Caco-2 (cell line): ENCODE data around the gene PTTG1IP2. TPM values are rescaled to one million over a fixed set of nuclear protein-coding genes. Genes with fewer than 3 reads are reported as not detected.

ENCODE experiments used
- BruUV-seq: library from RNA; stranded (reverse); fragments of 400-500 nt; replicated peaks from 2 replicates; lab custom pipeline; 2021; lab: Mats Ljungman, UMichigan
- CTCF ChIA-PET: fragments of 300-600 bp; sonication (Branson Sonifier 250); formaldehyde crosslinking; loops from one replicate; lab custom pipeline; 2022; ENCODE audit warnings: antibody characterized with exemption; lab: Charles Lee
- POLR2A ChIA-PET: fragments of 300-600 bp; sonication (Branson Sonifier 250); formaldehyde crosslinking; loops from one replicate; lab custom pipeline; 2022; ENCODE audit warnings: antibody characterized with exemption; lab: Charles Lee
- DNase-seq, 2 experiments: peaks; one replicate each; pipeline versions ENCODE4 v3.0.0 to v3.0.0-alpha.2; 2020 to 2022
- H3K27me3 ChIP-seq: replicated peaks from 2 replicates; pipeline ENCODE4 v1.6.0; 2011; ENCODE audit warnings: low read length; ENCODE audit not compliant: control insufficient read depth, insufficient read depth
- H3K36me3 ChIP-seq: 2 replicates; pipeline ENCODE4 v1.5.1; 2011; ENCODE audit warnings: low read length; ENCODE audit not compliant: control insufficient read depth, insufficient read depth
- H3K4me1 ChIP-seq: fragments of 250-450 bp; sonication (Bioruptor Pico); 2 replicates; pipeline ENCODE4 v1.5.1; 2020; ENCODE audit warnings: mild to moderate bottlenecking
- H3K4me3 ChIP-seq: 2 replicates; pipeline ENCODE4 v1.5.1; 2011; ENCODE audit warnings: low read depth, mild to moderate bottlenecking, control low read depth, low read length
- H3K9me3 ChIP-seq: fragments of 250-450 bp; sonication (Bioruptor Pico); 2 replicates; pipeline ENCODE4 v1.5.1; 2020; ENCODE audit warnings: mild to moderate bottlenecking, moderate library complexity
- H3K27ac Mint-ChIP-seq: one replicate; pipeline ENCODE4 v1.8.0; 2022; ENCODE audit warnings: mixed read lengths; ENCODE audit not compliant: unreplicated experiment
- H3K27me3 Mint-ChIP-seq: one replicate; pipeline ENCODE4 v1.8.0; 2022; ENCODE audit warnings: mixed read lengths; ENCODE audit not compliant: insufficient read depth, unreplicated experiment
- H3K36me3 Mint-ChIP-seq: one replicate; pipeline ENCODE4 v1.8.0; 2022; ENCODE audit warnings: mild to moderate bottlenecking, mixed read lengths; ENCODE audit not compliant: insufficient read depth, unreplicated experiment
- H3K4me1 Mint-ChIP-seq: one replicate; pipeline ENCODE4 v1.8.0; 2022; ENCODE audit warnings: low read depth, mixed read lengths; ENCODE audit not compliant: unreplicated experiment
- H3K4me3 Mint-ChIP-seq: one replicate; pipeline ENCODE4 v1.8.0; 2022; ENCODE audit warnings: mild to moderate bottlenecking, moderate library complexity, mixed read lengths; ENCODE audit not compliant: unreplicated experiment
- H3K9me3 Mint-ChIP-seq: one replicate; pipeline ENCODE4 v1.8.0; 2022; ENCODE audit warnings: mixed read lengths; ENCODE audit not compliant: unreplicated experiment
- CTCF ChIP-seq, 2 experiments: fragments of 200-600 bp in 1 of 2; IDR thresholded peaks; 1 replicate in 1 of 2; 2 replicates in 1 of 2; pipeline versions ENCODE4 v1.5.1 to v1.8.0; 2011 to 2022; ENCODE audit warnings: antibody characterized with exemption in 1 of 2, control low read depth in 1 of 2, inconsistent platforms in 1 of 2, low read depth in 1 of 2, low read length in 1 of 2, mild to moderate bottlenecking in 1 of 2, moderate library complexity in 1 of 2; ENCODE audit not compliant: insufficient read depth in 1 of 2, severe bottlenecking in 1 of 2, unreplicated experiment in 1 of 2
- intact Hi-C: fragments of 100-400 bp; cut with micrococcal nuclease; formaldehyde crosslinking; loops from one replicate; pipeline ENCODE4 v1.10.0; 2022; ENCODE audit not compliant: unreplicated experiment
- total RNA-seq: library from RNA; stranded (reverse); gene quantifications from 2 replicates; pipeline ENCODE4 v1.2.3, GENCODE V29; 2022

The PTTG1IP2 gene
- total RNA-seq, 1 experiment from 2014 or later = not detected

GRCh38 chr7:90485734-90486316, 16.4 kb downstream of the PTTG1IP2 start:
- intact Hi-C loops = no loop called here

GRCh38 chr7:90487808-90488207, 18.4 kb downstream of the PTTG1IP2 start:
- Histone ChIP-seq H3K4me1 (no peaks in the 10 kb centered on the region), H3K4me3 (no peak overlapping the region), H3K9me3 (no peaks in the 10 kb centered on the region), H3K27me3 (no peaks in the 10 kb centered on the region), H3K36me3 (no peaks in the 10 kb centered on the region)
- no peak for TF ChIP-seq CTCF (IDR thresholded peaks at IDR 0.05; ENCODE audit: insufficient read depth in 1 of 2, low read depth in 1 of 2, low read length in 1 of 2, severe bottlenecking in 1 of 2, unreplicated experiment in 1 of 2)
- Mint-ChIP-seq H3K9me3 (no peaks in the 10 kb centered on the region), H3K27me3 (peaks cover 7% of the 10 kb centered on the region), H3K4me1 (no peaks in the 10 kb centered on the region), H3K27ac (no peak overlapping the region), H3K4me3 (no peak overlapping the region), H3K36me3 (no peaks in the 10 kb centered on the region)
- ChIA-PET POLR2A (no interaction called here), CTCF (interaction anchor here (0.7 kb wide), 1 partner anchor 33 kb away, joined by 3 read pairs; no protein-coding TSS in a partner anchor)
- BruUV-seq = no TSS peak
- DNase-seq = no peak
- intact Hi-C loops = no loop called here

More at GRCh38 chr7:90485734-90486316, 16.4 kb downstream of the PTTG1IP2 start:
- no peaks in the 10 kb centered on the region for H3K4me1 ChIP-seq
- no peak for TF ChIP-seq CTCF (IDR thresholded peaks at IDR 0.05; ENCODE audit: insufficient read depth in 1 of 2, low read depth in 1 of 2, low read length in 1 of 2, severe bottlenecking in 1 of 2, unreplicated experiment in 1 of 2)
- ChIA-PET CTCF (no interaction called here), POLR2A (no interaction called here)
- Mint-ChIP-seq H3K4me3 (no peak overlapping the region), H3K9me3 (no peaks in the 10 kb centered on the region), H3K4me1 (no peaks in the 10 kb centered on the region), H3K36me3 (no peaks in the 10 kb centered on the region), H3K27me3 (peaks cover 8% of the 10 kb centered on the region), H3K27ac (no peak overlapping the region)
- H3K36me3 ChIP-seq = no peaks in the 10 kb centered on the region
- no peaks in the 10 kb centered on the region for H3K27me3 ChIP-seq
- no peak for DNase-seq
- BruUV-seq = no TSS peak
- H3K4me3 ChIP-seq = no peak overlapping the region
- no peaks in the 10 kb centered on the region for H3K9me3 ChIP-seq

GRCh38 chr7:90488220-90488619, 18.8 kb downstream of the PTTG1IP2 start:
- no peak overlapping the region for H3K4me3 Mint-ChIP-seq
- intact Hi-C loops = no loop called here
- Histone ChIP-seq H3K36me3 (no peaks in the 10 kb centered on the region), H3K9me3 (no peaks in the 10 kb centered on the region), H3K4me1 (no peaks in the 10 kb centered on the region), H3K27me3 (no peaks in the 10 kb centered on the region), H3K4me3 (no peak overlapping the region)
- no peak for TF ChIP-seq CTCF (IDR thresholded peaks at IDR 0.05; ENCODE audit: insufficient read depth in 1 of 2, low read depth in 1 of 2, low read length in 1 of 2, severe bottlenecking in 1 of 2, unreplicated experiment in 1 of 2)
- no TSS peak for BruUV-seq
- no peak overlapping the region for H3K27ac Mint-ChIP-seq
- POLR2A ChIA-PET = no interaction called here
- CTCF ChIA-PET = interaction anchor here (0.7 kb wide), 1 partner anchor 33 kb away, joined by 3 read pairs; no protein-coding TSS in a partner anchor
- no peak for DNase-seq
- no peaks in the 10 kb centered on the region for H3K4me1 Mint-ChIP-seq
- H3K9me3 Mint-ChIP-seq = no peaks in the 10 kb centered on the region
- peaks cover 8% of the 10 kb centered on the region for H3K27me3 Mint-ChIP-seq
- no peaks in the 10 kb centered on the region for H3K36me3 Mint-ChIP-seq
